ENCODE measurements around the gene MACROD2.
A peak's percentile ranks its signal among the peaks of the same experiment; 100 is the strongest.
"Not testable (repeated sequence)": the region's sequence is repeated elsewhere in the genome, so short reads cannot be mapped to it uniquely, and the experiment has no call there.

Gene MACROD2

DNA sequence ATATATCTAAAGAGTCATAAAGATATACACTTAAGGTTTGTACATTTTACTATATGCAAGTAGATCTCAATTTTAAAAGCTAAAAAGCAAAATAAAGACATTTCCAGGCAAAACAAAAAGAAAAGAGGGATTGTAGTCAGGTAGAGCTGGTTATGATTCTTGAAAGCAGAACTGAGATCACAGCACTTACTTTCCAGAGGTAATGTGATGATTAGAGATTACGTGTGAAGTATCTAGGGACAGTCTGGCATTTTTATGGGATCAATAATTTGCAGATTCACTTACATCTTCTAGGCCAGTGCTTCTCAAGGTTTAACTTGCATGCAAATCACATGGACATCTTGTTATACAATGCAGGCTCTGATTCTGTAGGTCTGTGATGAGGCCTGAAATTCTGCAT lies 1982.4 kb downstream of the MACROD2 start:
- DNase-seq: no peak

GRCh38 chr20:15985494-15986368 lies 1990.4 kb downstream of the MACROD2 start:
- DNase-seq: not testable (repeated sequence)

DNA sequence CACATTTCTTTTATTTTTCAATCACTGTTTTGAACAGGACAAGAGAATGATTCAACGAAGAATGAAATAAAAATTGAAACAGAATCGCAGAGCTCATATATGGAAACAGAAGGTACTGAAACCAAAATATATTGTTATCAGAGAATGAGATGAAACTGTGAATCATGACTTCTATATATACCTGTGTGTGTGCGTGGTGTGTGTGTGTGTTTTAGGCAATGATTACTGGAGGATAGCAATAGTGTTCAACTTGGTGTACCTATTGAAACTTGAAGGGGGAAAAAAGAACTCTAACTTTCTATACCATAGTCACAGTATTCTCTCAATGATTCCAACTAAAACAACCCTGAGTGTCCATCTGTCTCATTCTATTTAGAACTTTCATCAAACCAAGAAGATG lies 1991.4 kb downstream of the MACROD2 start:
- no peak for DNase-seq

GRCh38 chr20:15991279-15991678 lies 1996.0 kb downstream of the MACROD2 start:
- no peak for DNase-seq

DNA sequence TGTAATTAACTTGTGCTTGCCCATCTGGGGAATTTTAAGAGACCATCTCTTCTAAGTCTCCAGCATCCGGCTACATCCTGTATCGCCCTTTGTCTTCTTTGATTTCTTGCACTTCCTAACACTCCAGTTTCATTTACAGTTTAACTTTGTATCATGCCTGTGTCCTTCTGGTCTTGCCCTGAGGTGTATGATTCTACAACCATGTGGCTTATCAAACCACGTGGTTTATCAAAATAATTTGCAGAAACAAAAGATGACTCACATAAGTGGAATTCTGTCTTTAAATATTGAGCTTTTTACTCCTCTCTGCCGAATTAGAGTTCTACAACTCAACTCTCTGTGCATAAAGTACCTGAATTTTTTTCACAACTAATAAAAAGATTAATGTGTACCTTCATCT lies 1997.2 kb downstream of the MACROD2 start:
- DNase-seq: no peak

GRCh38 chr20:16000112-16000511 lies 2004.8 kb downstream of the MACROD2 start:
- DNase-seq: no peak

DNA sequence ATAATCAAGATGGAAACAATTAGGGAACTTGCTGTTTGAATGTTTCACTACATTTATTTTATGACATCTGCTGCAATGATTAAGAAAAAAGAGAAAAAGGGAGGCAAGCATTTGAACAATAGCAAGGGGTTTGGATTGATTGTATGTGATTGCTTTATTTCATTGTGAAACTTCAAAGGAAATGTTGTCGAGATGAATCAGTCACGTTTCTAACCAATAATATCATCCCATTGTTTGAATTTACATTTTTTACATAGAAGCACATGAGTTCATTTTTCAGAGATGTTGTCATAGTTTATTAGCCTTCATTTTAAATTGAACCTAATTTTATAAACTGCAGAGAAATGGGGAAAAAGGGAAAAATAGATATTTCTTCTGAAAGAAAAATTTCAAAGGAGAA lies 2006.0 kb downstream of the MACROD2 start:
- no peak for DNase-seq

- DNase-seq: no peak
Observed at GRCh38 chr20:16003310-16003709, 2008.0 kb downstream of the MACROD2 start.

DNA sequence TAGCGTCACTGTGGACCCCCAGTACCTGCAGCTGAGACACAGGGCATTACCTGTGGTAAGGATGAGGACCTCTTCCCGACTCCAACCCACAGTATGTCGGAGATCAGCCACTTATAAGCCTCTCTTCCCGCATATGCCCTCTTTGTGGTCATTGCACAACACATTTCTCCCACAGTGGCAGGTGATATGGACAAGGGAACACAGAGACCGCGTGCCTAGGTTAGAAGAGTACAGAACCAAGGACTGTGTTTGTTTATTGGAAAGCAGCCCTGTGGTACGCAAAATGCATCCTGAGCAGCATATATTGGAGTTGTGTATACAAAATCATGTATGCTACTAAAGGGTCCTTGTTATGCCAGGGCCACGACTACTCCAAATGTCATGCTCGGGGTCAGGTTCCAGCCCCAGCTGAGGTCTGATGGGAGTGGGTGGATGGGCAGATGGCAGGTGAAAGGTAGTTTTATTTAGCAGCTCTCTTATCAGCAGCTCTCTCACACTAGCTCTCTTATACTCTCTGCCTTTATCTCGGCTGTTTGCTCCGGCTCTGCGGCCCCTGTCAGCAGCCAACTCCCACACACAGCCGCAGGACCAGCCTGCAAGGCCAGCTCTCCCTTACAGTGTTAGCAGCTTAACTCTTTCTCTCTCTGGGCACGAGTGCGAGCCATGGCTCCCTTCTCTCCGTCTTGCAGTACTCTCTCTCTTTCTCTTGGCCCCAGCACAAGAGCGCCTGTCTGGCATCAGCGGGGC lies 2009.0 kb downstream of the MACROD2 start:
- DNase-seq: no peak

DNA sequence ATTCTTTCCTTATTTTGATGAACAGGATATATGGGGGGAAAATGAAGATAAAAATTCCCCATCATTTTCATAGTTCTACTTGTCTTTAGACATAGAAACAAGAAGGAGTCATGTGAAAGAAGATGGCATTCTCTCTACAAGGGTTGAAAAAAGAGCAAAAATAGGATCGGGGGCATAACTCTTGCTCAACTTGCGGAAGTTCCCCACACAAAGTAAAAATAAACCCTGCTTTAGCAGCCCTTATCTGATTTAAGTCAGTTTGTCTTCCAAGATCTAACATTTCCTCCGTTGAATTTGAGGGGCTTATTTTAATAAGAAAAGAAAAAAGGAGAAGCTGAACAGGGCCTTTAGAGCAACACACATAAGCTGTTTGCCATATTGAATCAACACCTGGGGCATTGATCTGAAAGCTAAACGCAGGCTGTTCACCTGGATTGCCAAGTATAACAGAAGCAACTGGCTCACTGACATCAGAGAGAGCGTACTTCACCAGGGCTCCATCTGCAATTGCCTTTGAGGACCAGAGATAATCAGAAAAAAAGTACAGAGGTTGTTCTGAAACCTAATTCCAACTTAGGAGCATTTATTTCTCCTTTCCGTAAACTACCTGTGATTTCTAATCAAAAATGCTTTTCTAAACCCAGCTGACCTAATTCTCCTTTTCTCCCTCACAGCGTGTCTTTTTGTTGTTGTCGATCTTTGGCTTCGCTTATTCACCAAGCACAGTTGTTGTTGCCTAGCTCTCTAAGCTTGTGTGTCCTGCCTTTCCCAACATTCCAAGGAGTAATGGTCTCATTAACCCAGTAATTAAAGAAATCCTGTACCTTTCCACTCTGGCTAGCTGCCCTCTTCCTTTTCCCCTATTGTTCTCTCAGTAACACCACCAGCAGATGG lies 2010.0 kb downstream of the MACROD2 start:
- no peak for DNase-seq

DNA sequence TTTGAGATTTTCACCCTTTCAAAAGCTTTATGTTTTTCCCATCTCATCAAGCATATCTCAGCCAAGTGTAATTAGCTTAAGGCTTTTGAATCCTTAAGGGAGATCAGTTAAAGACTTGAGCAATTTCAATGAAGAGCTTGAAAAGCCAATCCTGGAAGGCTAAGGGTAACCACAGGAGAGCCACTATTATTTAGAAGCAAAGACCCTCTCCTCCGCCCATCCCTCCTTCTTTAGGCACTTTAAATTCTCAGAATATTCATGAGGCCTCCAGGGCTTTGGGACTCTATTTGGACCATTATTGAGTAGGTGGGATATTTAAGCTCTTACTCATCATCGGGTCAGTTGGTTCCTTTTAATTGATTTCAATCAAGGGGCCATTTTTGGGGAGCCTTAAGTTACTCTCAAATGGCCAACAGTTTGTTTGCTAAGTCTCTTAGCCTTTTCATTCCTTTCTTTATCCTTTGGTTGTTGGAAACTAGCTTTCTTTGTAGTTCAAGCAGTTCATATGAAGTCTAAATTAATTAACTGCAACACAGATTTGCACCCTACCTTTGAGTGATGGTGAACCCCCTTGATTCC lies 2010.7 kb downstream of the MACROD2 start:
- no peak for DNase-seq

- no peak for DNase-seq
Observed at GRCh38 chr20:16007164-16007563, 2011.8 kb downstream of the MACROD2 start.

DNA sequence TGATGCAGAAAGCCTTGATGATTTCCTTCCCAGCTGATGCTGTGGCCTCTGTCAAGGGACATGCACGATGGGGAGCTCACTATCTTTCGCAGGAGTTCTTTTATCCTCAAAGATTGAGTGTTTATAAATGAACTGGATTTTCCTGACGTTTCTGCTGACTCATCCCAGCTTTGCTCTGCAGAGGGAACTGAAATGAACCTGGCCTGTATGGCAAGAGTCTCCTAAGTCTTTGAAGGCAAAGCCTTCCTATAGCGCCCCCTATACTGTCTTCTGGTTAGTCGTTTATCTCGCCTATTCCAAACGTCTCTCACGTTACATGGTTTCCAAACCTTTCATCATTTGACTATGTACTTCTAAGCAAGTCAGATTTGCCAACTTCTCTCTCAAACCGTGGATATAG lies 2012.6 kb downstream of the MACROD2 start:
- DNase-seq: no peak

DNA sequence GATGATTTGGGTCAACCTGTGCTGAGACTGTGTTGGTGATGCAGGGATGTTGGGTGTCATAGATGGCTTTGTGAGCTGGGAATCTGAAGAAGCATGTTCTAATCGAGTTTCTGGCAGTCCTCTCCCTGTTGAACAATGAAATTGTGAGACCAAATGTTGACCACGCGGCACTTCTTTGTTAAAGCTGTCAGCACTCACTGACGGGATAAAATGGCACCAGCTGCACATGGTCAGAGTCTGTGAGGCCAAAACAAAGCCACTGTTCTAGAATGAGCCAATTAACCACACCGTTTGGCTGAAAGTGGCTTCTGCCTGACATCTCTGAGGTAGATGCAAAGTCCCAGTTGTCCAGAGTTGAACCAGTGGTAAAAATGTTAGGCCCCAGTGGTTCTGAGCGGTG lies 2015.7 kb downstream of the MACROD2 start:
- peak in 4 of 58 donors; percentile 4 to 20 (median 10) for DNase-seq

GRCh38 chr20:16011519-16011918 lies 2016.2 kb downstream of the MACROD2 start:
- DNase-seq: no peak

DNA sequence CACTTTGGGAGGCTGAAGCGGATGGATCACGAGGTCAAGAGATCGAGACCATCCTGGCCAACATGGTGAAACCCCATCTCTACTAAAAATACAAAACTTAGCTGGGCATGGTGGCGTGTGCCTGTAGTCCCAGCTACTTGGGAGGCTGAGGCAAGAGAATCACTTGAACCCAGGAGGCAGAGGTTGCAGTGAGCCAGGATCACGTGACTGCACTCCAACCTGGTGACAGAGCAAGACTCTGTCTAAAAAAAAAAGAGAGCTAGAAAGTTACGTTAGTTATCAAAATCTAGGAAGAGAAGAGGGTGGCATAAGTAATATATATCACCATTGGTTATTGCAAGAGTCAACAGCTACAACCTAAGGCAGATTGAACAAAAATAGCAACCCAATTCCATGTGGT lies 2017.6 kb downstream of the MACROD2 start:
- DNase-seq: not testable (repeated sequence)

GRCh38 chr20:16013631-16014030 lies 2018.3 kb downstream of the MACROD2 start:
- DNase-seq: no peak

- DNase-seq: no peak
Observed at GRCh38 chr20:16014436-16014835, 2019.1 kb downstream of the MACROD2 start.

GRCh38 chr20:16017656-16018055 lies 2022.3 kb downstream of the MACROD2 start:
- no peak for DNase-seq

DNA sequence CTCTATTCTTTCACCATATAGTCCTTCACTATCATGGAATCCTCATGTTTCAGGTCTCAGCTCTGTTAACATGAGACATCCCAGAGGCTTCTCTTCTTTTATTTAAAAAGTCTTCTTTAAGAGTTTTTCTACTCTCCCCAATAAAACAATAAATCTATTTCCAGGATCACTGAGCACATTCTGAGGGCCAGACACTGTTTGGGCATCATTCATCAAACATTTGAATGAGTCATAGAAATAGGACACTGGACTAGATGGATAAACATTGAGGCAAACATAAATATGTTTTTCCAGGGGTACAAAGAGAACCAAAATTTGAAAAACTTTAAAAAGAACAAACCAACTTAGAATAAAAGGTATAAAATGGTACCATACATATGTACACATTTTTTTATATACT lies 2023.6 kb downstream of the MACROD2 start:
- DNase-seq: no peak

DNA sequence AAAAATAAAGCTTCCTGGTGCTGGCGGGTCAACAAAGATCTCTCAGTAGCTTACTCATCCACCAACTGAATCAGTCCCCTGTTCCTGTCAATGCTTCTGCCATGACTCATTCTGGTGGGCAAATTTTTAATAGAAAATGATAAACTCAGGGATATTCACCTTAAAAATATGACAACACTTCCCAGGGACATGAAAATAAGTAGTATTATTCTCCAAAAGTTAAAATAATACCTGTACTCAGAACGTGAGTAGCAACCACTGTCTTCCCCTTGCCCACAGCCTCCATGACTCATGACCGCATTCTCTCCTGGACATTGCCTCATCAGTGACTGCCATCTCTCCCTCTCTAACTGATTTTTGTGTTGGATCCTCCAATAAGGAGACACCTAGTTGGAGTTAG lies 2025.7 kb downstream of the MACROD2 start:
- no peak for DNase-seq

All from anterior cingulate cortex (tissue), 58 donors.